HG03558 (cell line): ENCODE measurements around the gene GRK5.
"Not testable (repeated sequence)": the region's sequence is repeated elsewhere in the genome, so short reads cannot be mapped to it uniquely, and the experiment has no call there.

Source experiments
- ATAC-seq: cut with Tn5 transposase; IDR thresholded peaks from one replicate; pipeline ENCODE4 v1.9.1; 2021; ENCODE audit warnings: moderate number of reproducible peaks; ENCODE audit not compliant: unreplicated experiment; ENCODE audit errors: extremely low read depth

GRK5 gene

GRCh38 chr10:119246862-119247549 lies 39.6 kb downstream of the GRK5 start:
- no peak for ATAC-seq

- ATAC-seq = no peak
These were observed 40.2 kb downstream of the GRK5 start for GRCh38 chr10:119247550-119247894.

GRCh38 chr10:119248184-119248583 lies 40.8 kb downstream of the GRK5 start:
- no peak for ATAC-seq

DNA sequence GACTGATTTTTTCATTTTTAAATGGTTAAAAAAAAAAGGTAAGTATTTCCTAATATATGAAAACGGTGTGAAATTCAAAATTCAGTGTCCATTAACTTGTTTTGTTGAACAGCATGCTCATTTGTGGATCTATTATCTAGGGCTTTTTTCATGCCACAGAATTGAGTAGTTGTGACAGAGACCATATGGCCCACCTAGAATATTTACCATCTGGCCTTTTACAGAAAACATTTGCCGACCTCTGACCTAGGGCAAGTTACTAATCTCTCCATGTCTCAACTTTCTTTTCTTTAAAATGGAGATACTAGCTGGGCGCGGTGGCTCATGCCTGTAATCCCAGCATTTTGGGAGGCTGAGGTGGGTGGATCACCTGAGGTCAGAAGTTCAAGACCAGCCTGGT lies 41.3 kb downstream of the GRK5 start:
- ATAC-seq = no peak

DNA sequence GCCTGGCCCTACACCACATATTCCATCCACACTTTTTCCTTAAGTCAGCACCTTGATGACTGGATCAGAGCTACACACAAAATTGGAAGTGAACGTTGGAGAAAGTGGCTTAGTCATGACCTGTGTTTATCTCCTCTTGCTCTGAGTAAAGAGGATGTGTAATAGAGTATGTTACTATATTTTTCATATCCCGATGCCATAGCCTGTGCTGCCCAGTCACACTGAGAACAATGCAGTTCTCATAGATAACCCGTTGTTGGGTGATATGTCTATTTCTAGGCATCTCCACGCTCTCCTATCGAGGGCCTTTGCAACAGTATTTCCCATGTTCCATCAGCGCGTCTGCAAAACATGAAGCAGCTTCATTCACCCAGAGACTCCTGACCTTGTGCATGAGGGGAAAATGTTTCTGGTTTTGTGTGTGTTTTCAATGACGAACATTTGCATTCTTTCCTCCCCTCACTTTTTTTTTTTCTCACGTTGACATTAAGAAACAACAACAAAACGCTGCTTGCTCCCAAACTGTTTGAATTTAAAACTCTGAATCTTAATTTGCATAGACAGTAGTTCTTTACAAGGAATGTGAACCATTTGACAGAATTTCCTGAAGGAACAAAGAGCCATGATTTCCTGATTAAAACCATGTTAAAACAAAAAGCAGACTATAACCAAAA lies 43.4 kb downstream of the GRK5 start:
- ATAC-seq = no peak

DNA sequence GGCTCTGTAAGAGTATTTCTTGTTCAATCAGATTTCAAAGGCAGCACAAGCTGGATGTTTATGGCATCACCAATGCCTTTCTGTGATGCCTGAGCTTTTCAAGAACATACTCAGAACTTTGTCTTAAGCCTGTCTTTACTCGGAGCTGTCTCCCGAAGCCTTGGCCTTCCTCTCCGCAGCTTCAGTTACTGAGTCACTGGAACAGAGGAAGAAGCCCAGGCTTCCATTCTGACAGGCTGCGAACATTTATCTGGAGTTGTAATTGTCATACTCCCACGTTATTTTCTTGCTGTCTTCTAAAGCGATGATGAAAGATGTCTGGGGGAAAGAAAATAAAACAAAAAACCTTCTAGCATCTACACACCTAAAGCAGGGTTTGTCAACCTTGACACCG lies 43.9 kb downstream of the GRK5 start:
- ATAC-seq = no peak

DNA sequence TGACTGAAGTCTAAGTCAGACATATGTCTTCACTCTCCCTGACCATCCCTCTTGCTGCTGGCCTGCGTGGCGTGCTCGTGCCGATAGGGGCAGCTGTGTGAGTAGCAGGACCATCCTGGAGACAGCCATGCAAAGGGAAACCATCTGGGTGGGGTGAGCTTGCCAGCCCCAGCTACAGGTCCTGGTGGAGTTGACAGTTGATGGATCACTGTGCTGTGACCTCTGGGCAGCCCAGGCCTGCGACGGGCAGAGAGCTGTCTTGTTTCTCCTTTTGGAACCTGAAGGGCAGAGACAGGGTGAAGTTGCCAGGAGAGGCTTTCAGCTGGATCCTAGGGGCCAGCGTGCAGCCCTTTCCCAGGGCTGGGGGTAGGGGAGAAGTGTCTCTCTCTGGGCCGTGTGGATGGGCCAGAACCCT lies 44.7 kb downstream of the GRK5 start:
- ATAC-seq = no peak

DNA sequence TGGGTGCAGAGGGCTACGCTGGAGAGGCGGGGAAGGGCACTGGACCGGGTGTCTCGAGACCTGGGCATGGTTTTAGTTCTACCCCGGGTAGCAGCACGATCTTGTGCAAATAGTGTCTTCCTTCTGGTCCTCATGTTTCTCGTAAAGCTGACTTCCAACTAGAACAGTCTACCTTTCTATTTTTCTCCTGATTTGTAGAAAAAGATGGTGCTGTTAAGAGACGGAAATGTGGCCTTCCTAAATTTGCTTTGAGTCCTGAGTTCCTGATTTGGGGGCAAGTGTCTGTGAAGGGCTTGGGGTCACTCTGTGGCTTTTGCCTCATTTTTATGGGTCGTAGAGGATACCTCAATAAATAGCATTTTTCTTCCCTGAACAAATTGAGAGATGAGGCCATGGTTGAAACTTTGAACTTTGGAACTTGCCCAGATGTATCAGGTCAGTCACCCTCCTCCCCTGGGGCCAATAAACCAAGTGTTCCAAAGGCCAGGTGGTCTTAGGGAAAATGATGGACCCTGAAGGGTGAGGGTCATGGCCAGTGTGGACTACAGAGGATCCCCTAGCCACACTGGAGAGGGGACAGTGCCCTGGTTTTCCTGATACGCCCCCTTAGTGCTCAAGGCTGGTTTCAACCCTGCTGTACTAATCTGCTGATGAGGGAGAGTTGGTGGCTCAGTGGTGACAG lies 45.2 kb downstream of the GRK5 start:
- ATAC-seq = no peak

- no peak for ATAC-seq
These were observed 46.2 kb downstream of the GRK5 start for GRCh38 chr10:119253433-119254174.

DNA sequence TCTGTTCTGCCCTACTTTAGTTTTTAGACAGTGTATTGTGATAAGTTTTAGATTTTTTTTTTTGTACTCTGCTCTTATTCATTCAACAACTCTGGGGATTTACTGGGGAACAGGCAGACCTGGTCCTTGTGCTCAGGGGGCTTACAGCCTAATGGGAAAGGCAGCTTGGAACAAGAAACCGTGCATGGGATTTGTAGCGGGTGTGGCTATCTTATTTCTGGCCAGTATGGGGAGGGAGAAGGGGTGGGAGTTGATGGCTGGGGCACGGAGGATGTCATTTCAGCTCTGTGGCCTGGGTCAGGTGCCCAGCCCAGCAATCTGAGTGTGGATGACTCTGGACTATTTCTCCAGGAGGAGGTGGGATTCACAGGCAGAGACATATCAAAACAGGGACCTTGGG lies 47.0 kb downstream of the GRK5 start:
- ATAC-seq = no peak

DNA sequence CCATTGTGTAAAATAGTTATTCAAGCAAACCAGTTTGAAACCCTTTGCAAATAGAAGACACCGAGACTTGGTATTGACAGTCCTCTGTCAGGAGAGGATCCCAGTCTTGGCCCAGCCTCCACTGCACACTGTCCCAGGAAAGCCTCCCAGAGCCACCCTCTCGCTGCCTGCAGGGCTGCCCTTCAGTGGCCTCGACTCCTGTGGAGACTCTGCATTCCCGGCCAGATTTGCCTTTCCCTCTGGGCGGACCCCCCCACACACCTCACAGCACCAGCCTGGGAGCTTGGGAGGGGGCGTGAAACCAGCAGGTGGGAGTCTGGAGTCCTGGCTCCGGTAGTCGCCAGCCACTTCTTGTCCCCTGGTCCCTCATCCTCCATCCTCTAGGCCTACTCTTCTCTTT lies 48.7 kb downstream of the GRK5 start:
- no peak for ATAC-seq

- ATAC-seq = no peak
These were observed 49.5 kb downstream of the GRK5 start for GRCh38 chr10:119256897-119257296.

DNA sequence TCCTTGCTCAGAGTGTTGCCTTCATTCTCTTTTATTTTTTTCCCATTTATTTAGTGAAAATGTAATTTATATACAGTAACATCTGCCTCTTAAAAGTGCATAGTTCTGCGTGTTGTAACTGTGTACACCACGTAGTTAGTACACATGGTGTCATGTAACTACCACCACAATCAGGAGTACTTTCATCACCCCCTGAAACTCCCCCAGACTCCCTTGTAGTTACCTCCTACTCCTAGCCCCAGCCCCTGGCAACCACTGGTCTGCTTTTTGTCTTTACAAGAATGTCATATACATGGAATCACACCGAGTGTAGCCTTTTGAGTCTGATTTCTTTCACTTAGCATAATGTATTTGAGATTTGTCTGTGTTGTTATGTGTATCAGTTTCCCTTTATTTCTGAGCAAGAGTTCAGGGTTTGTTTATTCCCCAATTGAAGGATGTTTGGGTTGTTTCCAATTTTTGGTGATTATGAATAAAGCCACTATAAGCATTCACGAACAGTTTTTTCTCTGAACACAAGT lies 50.6 kb downstream of the GRK5 start:
- ATAC-seq = no peak

GRCh38 chr10:119259345-119259744 lies 52.0 kb downstream of the GRK5 start:
- no peak for ATAC-seq

- ATAC-seq = not testable (repeated sequence)
These were observed 53.6 kb downstream of the GRK5 start for GRCh38 chr10:119261016-119261415.

DNA sequence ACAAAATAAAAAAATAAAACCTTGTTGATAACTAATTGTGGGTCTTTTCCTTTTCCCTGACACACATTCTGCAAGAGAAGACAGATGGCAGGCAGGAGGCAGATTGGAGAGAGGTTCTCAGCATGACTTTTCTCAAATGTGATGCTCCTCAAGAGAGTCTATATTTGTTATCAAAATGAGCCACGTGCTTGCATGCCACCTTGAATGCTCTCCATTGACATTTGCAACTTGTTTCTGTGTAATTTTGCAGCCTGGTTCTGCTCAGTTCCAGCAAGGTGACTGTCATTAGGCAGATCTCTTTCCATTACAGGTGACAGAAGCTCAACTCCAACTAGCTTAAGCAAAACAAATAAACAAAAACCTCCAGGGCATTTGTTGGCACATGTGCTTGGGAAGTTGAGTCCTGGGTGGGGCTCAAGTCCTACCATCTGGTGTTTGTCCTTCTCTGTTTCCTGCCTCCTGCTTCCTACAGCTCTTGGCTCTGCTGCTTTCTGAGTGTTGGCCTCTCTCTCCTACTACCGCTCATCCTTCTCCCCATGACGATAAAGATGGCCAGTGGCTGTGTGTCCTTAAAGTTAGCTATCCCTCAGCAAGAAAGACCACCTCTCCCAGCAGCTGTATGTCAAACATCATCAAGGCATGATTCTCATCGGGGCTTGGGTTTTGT lies 56.7 kb downstream of the GRK5 start:
- ATAC-seq = no peak

DNA sequence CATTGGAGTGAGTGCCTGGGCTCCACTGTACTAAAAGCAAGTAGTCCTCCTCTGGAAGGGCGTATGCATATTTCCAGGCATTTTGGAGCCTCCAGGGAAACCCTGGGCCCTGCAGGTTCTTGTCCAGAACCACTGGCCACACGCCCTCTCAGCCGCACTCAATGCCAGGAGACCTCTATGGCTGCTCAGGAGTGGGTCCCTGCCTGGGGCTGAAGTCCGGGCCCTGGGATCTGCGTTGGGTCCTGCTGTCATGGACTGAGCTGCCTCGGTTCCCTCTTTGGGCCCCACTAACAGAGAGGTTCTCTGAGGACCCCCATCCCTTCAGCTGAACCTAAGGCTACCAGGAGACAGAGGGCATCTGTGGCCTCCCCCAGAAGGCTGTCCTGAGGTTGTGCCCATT lies 58.3 kb downstream of the GRK5 start:
- ATAC-seq = no peak

DNA sequence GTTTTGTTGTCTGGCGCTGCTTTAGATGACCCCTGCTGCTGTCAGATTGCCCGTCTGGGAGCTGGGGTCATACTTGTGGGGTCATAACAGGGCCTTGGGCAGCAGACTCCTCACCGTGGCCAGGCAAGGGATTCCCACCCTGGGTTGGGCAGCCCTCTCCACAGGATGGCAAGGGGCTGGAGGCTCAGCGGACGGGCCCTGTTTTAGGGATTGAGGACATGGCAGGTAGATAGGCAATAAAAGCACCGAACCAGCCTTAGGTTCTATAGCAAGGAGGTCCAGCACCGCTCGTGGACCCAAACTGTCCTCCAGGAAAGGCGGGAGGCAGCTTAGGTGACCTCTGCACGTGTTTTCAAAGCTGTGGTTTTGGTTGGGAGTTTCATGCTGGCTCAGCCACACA lies 60.0 kb downstream of the GRK5 start:
- no peak for ATAC-seq

DNA sequence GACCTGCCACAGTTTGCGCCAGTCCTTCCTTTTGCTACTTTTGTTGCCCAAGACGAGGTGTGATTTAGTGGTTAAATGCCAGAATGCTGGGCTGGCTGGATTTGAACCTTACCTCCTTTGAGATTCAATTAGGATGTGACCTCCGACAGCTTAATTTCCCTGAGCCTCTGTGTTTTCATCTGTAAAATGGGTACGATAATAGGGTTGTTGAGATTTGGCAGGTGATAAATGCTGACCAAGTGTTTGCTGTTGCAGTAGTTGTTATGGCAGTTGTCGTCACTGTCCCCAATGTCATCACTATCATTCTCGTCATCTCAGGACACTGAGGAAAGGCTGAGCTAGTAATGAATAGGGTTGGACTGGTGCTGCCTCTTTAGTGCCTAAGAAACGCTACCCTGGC lies 61.1 kb downstream of the GRK5 start:
- ATAC-seq = no peak

DNA sequence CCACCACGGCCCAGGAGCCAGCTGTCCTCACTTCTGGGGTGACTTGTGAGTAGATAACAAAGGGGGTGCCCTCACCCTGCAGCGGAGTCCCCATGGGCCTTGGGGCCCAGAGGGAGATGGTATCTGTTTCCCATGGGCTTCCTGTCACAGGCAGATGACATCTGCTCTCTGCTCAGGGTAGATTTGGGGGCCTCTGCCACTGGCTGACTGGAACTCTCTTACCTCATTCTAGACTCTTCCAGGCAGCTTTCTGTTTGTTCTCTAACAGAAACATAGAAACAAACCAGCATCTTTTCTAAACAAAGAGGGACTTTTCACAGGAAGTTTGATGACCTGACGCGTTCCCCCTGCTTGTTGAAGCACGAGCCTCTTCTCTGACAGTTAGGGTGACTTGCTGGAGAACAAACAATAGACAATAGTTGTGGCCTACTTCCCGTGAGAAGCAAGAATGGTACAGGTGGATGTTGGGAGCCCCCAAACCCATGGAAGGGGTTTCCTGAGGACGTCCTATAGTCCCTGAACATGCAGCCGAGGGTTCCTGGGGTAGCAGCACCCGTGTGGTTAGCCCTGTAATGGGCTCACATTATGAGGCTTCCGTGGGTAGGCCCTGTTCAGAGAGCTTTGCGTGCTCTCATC lies 61.6 kb downstream of the GRK5 start:
- peak; percentile 60 for ATAC-seq
